Panc1 (cell line): ENCODE data around the gene KIF17.

Source experiments
- CTCF ChIP-seq: fragments of 450-650 bp; IDR thresholded peaks from 2 replicates; pipeline ENCODE4 v1.5.1; 2017; ENCODE audit warnings: mild to moderate bottlenecking
- POLR2AphosphoS5 ChIP-seq: IDR thresholded peaks from 2 replicates; pipeline ENCODE4 v1.6.1; 2012; ENCODE audit warnings: mild to moderate bottlenecking, low read depth, low read length, moderate library complexity
- SIN3A ChIP-seq: IDR thresholded peaks from 2 replicates; pipeline ENCODE4 v1.6.1; 2012; ENCODE audit warnings: low read depth, mild to moderate bottlenecking, low read length, moderate library complexity, borderline replicate concordance; ENCODE audit not compliant: insufficient read depth
- TF ChIP-seq, protein P1 (sequence below), 2 experiments: IDR thresholded peaks; 2 replicates each; pipeline ENCODE4 v1.6.1; 2011 to 2012; ENCODE audit warnings: low read depth in 2 of 2, control low read depth in 1 of 2, low read length in 1 of 2, mild to moderate bottlenecking in 1 of 2, moderate library complexity in 1 of 2; ENCODE audit not compliant: insufficient read depth in 1 of 2

DNA sequence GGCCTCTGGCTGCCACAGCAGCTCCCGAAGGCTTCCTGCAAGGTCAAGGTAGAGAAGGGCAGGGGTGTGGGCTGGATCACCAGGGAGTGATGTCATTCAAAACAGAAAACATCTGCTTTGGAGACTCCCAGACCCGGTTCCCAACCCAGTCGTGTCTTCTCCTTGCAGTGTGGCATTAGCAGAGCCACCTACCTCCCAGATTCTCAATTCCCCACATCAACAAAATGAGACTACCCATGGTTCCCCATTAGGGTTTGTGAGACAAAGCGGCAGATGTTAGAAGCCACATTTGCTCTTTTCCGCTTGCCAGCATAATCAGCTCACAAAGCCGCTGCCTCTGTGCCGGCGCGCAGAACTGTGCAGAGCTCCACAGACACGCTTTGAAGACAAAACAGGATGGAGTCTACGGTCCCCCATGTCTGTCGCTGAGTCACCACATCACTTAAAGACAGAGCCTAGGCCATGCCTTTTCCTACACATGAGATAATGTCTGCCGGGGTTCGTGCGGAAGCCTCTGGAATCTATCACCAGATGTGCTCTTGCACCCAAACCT, 12.5 kb downstream of the KIF17 start:
- TF ChIP-seq CTCF (no peak), POLR2AphosphoS5 (no peak), SIN3A (no peak)
- TF ChIP-seq, protein P1, sequence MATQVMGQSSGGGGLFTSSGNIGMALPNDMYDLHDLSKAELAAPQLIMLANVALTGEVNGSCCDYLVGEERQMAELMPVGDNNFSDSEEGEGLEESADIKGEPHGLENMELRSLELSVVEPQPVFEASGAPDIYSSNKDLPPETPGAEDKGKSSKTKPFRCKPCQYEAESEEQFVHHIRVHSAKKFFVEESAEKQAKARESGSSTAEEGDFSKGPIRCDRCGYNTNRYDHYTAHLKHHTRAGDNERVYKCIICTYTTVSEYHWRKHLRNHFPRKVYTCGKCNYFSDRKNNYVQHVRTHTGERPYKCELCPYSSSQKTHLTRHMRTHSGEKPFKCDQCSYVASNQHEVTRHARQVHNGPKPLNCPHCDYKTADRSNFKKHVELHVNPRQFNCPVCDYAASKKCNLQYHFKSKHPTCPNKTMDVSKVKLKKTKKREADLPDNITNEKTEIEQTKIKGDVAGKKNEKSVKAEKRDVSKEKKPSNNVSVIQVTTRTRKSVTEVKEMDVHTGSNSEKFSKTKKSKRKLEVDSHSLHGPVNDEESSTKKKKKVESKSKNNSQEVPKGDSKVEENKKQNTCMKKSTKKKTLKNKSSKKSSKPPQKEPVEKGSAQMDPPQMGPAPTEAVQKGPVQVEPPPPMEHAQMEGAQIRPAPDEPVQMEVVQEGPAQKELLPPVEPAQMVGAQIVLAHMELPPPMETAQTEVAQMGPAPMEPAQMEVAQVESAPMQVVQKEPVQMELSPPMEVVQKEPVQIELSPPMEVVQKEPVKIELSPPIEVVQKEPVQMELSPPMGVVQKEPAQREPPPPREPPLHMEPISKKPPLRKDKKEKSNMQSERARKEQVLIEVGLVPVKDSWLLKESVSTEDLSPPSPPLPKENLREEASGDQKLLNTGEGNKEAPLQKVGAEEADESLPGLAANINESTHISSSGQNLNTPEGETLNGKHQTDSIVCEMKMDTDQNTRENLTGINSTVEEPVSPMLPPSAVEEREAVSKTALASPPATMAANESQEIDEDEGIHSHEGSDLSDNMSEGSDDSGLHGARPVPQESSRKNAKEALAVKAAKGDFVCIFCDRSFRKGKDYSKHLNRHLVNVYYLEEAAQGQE (IDR thresholded peaks at IDR 0.05; ENCODE audit: insufficient read depth in 1 of 2, low read depth in 2 of 2, low read length in 1 of 2): no peak
